NCI-H748 (cell line): Measurements from ENCODE around the gene OPN3.

Experiments used
- DNase-seq: peaks from one replicate; lab custom pipeline; 2025; ENCODE audit not compliant: unreplicated experiment; lab: John Stamatoyannopoulos, UW

Gene OPN3

DNA sequence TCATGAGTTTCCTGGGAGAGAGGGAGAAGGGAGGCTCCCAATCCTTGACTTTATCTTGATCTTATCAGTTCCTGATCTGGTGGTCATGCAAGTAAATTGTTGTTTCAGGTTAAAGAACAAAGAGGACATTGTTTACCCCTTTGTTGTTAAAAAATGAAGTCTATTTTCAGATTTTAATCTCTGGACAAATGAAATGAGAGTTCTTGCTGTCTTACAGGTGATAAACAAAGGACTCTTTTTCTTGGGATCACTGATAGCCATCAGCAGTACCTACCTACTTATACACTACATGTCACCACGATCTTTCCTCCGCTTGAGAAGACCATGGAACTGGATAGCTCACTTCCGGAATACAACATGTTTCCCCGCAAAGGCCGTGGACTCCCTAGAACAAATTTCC, 48.4 kb downstream of the OPN3 start:
- no peak for DNase-seq

DNA sequence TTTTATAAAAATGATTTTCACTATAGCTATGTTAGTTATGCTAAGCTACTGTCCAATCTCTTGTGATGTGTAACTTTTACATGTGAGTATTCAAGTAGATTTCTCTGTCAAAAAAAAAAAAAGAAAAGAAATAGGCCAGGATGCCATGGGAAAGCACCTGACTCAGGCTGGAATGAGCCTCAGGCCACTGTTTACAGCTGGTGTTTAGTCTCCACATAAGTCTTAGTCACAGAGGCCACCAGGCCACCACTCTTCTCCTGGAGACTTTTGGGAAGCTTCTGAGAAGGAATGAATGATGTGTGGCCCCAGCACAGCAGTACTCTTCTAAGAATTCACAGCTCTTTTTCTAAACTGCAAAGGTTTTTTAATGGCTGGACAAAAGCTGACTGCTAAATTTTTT, 48.9 kb downstream of the OPN3 start:
- DNase-seq, result no peak

DNA sequence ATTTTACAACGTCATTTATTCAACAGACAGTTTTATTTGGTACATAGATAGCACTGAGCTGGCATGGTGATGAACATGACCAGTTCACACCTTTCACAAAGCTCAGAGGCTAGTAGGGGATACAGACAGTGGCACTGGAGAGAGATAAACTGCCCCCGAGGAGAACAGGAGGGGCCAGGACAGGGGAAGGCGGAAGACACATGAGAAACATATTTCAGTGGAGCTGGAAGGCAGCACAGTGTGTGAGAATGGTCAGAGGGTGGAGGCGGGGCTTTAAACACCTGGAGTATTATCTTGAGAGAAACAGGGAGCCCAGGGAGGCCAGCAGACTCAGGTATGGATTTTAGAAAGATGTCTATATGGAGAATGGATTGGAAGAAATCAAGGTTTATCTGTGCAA, 49.5 kb downstream of the OPN3 start:
- DNase-seq, result no peak

DNA sequence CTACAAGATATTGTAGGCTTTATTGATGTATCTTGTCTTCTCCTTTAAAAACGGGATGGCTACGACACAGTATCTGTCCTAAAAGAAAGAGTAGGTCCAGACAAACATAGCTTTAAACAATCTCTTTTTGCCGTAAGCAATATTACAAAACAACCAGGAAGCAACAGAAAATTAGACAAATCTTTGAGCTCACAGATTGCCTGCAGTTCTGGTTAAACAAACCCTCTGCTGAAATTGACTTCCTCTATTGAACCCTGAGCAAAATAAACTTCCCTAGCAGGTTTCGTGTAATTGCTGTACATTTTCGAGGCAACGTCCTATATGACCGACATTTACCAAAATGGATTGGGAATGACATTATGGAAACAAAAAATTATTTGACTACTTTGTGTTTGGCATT, 50.6 kb downstream of the OPN3 start:
- peak; percentile 3 for DNase-seq

DNA sequence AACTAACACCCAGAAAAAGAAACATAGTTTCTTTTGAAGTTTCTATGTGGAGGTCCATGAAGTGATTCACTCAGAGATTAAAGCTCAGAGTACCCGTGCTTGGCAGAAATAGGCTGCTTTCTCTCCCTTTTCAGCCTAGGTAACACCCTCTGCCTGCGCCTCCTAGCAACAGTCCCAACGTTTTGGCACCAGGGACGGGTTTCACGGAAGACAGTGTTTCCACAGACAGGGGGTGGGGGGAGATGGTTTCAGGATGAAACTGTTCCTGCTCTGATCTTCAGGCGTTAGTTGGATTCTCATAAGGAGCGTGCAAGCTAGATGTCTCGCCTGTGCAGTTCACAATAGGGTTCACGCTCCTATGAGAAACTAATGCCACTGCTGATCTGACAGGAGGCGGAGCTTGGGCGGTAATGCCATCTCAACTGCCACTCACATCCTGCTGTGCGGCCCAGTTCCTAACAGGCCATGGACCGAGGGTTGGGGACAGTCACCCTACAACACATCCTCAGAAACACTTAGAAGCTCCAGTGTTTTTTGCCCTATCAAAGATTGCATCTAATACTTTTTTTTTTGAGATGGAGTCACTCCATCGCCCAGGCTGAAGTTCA, 53.2 kb downstream of the OPN3 start:
- no peak for DNase-seq

DNA sequence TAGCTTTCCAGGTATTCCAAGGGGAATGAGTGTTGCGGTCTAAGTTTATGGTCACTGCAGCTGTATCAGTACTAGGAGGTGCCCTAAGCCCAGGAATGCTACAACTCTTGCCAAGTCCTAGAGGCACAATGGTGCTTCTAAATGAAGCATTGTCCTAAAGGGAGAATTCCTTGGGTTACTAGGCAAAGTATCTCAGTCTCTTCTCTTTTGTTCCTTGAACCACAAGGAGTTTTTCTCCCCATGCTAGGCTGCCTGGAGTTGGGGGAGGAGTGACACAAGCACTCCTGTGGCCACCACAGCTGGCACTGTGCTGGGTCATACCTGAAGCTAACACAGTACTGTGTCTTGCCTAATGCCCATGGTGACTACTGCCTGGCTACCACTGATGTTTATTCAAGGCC, 57.2 kb downstream of the OPN3 start:
- no peak for DNase-seq

DNA sequence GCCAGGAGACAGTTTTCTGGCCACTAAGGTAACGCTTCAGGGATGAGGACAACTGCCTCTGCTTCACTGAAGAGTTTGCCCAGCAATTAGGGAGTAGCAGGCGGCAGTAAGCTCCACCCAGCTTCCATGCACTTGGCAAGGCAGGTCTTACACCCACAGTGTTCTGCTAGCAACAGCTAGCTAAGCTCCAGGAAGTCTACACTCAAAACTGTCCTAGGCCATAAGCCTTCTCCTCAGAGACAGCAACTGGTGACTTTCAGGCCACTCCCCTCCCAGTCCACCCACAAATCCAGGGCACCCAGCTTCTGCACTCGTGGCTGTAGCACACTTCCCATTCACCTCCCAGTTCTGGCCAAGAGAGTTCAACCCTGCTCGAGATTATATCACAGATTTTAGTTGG, 60.7 kb downstream of the OPN3 start:
- peak; percentile 6 for DNase-seq

DNA sequence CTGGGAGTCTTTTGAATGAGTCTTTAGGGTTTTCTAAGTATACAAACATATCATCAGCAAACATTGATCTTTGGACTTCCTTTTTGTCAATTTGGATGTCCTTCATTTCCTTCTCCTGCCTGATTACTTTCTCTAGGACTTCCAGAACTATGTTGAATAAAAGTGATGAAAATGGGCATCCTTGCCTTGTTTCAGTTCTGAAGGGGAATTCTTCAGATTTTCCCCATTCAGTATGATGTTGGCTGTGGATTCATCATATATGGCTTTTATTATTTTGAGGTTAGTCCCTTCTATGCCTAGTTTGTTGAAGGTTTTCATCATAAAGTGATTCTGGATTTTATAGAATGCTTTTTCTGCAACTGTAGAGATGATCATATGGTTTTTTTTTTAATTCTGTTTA, 66.0 kb downstream of the OPN3 start:
- DNase-seq, result no peak

DNA sequence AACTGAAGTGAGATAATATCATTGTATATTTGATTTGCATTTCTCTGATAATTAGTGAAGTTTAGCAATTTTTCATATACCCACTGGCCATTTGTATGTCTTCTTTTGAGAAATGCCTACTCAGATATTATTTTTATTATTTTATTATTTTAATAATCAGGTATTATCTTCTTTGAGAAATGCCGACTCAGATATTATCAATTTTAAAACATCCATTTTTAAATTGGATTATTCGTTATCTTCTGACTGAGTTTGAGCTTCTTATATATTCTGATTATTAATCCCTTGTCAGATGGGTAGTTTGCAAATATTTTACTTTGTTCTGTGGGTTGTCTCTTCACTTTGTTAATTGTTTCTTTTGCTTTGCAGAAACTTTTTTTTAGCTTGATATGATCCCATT, 70.3 kb downstream of the OPN3 start:
- DNase-seq, result no peak

DNA sequence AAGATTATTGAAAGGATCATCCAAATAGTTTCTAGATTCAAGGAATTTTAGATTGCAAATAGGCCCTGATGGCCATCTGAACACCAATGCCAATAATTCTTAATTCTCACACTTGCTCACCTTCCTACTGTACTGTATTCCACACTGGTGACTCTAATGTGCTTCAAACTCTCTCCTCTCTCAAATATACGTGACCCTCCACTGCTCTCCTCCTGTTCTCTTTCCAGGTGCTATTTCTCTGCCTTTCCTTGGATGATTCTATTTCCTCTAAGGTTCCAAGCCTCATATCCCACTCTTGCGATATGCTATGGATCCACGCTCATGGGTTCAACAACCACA, 79.4 kb downstream of the OPN3 start:
- no peak for DNase-seq

DNA sequence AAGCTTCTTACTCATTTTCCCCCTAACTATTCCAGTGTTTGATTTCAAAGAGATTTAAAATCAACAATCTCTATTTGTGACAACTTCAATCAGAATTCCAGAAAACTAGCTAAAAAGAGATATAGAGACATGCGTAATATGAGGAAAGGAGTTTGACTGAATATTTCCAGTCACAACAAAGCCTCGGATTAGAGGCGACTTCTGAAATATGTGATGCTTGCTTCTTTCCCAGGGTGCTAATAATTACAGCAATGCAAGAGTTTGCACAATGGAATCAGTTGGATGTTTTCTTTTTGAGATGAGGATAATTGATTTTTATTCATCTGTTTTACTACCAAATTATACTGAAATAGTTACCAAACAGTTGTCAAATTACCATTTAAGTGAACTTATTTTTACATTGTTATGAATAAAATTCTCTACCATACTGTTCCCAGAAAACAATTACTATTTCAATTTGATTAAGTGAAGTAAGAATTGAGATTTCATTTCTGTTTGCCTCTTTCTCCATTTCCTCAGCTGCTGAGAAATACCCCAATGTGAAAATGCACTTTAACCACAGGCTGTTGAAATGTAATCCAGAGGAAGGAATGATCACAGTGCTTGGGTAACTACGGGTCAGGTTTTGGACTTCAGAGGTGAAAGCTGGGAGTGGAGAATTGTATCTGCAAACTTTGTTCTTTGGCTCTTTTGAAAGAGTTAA, 79.9 kb downstream of the OPN3 start:
- no peak for DNase-seq

DNA sequence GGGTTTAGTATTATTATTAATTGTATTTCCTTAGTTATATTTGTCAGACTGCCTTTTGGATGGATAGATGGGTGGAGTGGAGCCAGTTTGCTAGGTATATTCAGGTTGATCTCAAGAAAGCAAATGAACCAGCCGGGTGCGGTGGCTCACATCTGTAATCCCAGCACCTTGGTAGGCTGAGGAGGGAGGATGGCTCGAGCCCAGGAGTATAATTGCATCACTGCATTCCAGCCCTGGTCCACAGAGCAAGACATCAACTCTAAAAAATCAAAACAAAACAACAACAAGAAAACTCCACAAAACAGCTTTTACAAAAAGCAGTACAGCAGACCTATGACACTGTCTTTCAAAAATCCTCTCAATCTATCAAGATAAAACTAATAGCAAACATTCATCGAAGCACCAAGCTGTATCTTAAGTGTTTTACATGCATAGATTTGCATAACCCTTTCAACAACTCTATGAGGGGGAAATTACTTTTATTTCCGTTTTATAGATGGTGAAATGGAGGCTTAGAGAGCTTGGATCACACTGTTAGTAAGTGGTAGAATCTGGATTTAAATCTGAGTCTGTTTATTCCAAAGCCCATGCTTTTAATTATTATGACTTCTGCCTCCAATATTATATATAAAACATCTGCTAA, 82.5 kb downstream of the OPN3 start:
- no peak for DNase-seq

DNA sequence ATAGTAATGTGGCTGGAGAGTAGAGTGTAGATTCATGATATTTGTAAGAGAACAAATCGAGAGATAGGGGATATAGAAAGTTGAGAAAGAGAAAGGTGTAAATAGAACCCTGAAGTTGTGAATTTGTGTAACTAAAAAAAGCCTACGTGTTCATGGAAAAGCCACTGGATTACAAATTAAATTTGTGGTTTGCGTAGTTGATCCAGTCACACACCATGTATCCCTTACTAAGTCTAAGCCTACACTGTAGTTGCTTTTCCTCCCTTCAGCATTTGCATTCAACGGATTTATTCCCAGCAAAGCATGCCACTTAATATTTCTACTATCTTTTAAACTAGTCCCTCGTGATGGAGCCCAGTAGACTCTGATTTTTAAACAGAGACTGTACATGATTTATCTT, 83.1 kb downstream of the OPN3 start:
- no peak for DNase-seq

DNA sequence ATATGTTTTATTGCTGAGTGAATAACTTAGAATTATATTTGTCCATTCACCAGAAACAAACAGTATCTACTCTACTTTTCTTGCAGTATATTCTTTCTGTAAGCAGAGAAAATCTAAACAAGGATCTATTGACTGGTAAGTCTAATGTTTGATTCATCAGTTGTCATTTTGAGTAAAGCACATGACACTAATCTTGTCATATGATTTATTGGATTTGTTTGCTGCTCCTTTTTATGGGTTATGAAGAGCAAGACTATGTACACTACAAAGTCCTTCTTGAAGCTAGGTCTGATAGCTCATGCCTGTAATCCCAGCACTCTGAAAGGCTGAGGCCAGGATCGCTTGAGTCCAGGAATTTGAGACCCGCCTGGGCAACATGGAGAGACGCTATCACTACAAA, 84.6 kb downstream of the OPN3 start:
- DNase-seq, result no peak

DNA sequence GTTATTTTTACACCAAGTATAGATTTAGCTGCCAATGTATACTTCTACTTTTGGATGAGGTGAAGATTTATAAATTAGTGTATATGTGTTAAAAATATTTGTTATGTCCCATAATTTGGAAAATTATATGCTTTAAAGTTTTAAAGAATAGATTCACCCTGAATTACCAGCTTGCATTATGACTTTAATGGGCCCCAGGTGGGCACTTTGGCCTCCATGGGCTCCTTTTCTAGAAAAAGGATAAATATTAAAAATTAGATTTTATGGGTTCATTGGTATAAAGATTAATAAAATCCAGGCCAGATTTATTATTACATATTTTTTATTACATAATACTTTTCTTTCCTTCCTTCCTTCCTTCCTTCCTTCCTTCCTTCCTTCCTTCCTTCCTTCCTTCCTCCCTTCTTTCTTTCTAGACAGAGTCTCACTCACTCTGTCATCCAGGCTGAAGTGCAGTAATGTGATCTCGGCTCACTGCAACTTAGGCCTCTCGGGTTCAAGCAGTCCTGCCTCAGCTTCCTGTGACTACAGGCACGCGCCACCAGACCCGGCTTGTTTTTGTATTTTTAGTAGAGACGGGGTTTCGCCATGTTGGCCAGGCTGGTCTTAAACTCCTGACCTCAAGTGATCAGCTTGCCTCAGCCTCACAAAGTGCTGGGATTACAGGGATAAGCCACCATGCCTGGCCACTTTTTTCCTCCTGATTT, 86.1 kb downstream of the OPN3 start:
- DNase-seq, result no peak

DNA sequence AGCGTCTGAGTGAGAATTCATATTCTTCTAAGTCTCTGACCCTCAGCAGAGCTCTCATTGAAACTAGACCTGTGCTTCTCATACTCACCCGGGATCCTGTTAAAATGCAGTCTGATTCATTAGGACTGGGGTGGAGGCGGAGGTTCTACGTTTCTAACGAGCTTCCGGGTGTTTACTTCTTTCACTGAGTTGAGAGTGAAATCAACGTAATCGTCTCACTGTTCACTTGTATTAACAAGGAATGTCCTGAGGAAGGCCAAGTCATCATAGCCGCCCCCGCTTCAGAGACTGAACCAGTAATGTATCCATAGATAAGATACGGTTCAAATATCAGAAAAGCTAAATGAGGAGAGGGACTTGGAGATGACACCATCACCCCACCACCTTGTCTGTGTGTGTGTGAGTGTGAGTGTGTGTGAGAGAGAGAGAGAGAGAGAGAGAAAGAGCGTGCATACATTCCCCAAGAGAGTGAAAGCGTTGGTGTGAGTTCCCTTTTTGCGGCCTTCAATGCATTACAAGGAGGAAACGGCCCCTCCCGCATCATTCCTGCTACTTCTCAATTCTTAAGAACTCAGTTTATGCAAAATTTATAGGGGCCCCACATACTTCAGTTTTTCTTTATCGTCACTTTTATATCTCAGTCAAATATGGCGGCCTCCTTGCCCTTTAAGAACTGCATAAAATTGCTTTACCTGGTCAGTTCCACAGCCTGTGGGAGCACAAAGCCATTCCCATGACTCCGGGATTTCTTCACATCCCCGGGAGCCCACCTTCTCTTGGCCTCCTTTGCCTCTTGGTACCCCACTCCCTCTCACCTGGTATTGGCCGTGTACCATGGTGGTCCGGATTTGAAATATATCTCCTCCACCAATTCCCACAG, 88.2 kb downstream of the OPN3 start:
- DNase-seq, result no peak

DNA sequence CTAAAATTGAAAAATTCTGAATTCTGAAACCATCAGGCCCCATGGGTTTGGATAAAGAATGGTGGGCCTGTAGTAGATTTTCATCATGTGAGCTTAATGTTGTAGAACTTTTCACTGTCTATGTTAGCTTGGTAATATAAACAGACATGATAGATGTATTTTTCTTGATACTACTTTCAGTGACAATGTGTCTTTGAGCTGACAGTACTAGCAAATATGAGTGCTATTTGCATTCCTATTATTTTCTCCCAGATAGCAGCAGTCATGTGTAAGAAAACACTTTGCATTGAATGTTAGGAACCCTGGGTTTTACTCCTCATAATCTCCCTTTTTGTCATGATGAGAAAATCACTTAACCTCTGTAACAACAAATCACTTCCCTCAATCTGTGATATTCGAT, 89.9 kb downstream of the OPN3 start:
- no peak for DNase-seq

DNA sequence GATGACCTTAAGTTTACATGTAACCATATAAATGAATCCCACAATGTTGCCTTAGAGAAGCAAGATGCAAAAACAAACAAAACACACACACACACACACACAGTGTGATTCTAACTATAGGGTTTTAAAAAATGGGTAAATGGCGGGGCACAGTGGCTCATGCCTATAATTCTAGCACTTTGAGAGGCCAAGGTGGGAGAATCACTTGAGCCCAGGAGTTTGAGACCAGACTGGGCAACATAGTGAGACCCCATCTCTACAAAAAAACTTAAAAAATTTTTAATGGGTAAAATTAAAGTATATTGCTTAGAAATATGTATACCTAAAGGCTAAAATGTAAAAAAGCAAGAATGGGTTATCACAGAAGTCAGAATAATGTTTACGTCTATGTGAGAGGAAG, 92.2 kb downstream of the OPN3 start:
- DNase-seq, result no peak
